ENCODE results near the gene ASCL1. TPM values are rescaled to one million over a fixed set of nuclear protein-coding genes. Genes with fewer than 3 reads are reported as not detected.

The ASCL1 gene
- total and polyA plus RNA-seq, 4 donors = 0.06 TPM; not detected in 3

DNA sequence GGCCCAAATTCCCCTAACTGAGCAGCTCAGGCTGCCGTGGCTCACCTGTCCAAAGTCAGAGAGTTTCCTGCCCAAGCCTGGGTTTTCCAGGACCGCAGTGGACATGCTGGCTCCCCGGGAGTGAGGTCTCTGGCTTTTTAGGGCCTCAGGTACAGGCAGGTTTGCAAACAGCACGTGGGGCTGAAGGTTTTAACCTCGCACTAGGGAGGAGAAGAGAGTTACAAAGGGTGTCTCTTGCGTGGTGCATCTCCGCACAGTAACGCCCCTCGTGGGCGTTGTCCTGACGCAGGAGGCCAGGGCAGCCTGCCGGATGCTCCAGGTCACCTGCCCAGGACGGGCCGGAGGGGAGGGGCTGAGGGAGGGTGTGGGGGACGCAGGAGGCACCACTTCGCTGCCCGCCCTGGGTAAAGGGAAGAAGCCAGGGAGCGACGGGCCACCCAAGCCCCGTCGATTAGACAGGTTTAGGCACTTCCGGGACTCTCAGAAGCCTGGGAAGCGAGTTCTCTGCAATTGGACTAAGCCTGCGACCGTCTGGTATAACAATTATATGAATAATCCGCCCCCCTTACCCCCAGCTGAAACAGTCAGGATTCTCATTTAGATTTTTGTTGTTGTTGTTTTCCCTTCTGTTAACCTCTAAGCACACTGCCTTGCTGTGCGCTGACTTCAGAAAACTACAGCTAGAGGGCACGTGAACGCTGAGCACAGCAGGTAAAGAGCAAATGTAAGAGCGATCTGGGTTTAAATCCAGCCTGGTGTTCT is 40.3 kb upstream of the ASCL1 start, which contains the start of gene PAH (continued):
- TF ChIP-seq, protein P1, sequence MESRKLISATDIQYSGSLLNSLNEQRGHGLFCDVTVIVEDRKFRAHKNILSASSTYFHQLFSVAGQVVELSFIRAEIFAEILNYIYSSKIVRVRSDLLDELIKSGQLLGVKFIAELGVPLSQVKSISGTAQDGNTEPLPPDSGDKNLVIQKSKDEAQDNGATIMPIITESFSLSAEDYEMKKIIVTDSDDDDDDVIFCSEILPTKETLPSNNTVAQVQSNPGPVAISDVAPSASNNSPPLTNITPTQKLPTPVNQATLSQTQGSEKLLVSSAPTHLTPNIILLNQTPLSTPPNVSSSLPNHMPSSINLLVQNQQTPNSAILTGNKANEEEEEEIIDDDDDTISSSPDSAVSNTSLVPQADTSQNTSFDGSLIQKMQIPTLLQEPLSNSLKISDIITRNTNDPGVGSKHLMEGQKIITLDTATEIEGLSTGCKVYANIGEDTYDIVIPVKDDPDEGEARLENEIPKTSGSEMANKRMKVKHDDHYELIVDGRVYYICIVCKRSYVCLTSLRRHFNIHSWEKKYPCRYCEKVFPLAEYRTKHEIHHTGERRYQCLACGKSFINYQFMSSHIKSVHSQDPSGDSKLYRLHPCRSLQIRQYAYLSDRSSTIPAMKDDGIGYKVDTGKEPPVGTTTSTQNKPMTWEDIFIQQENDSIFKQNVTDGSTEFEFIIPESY (IDR thresholded peaks at IDR 0.05) = peak; percentile 63
- TF ChIP-seq FOXA2 (IDR thresholded peaks at IDR 0.05) (peak; percentile 8), HNF4G (IDR thresholded peaks at IDR 0.05) (no peak), RAD21 (IDR thresholded peaks at IDR 0.05) (peak; percentile 28 to 45), FOXA1 (IDR thresholded peaks at IDR 0.05) (peak; percentile 51), RXRA (IDR thresholded peaks at IDR 0.05) (peak; percentile 73 to 77), EGR1 (IDR thresholded peaks at IDR 0.05; ENCODE audit: low read depth in 2 of 2) (peak; percentile 74 to 95)
- TF ChIP-seq, protein P2, sequence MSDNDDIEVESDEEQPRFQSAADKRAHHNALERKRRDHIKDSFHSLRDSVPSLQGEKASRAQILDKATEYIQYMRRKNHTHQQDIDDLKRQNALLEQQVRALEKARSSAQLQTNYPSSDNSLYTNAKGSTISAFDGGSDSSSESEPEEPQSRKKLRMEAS (IDR thresholded peaks at IDR 0.05) = peak; percentile 90

DNA sequence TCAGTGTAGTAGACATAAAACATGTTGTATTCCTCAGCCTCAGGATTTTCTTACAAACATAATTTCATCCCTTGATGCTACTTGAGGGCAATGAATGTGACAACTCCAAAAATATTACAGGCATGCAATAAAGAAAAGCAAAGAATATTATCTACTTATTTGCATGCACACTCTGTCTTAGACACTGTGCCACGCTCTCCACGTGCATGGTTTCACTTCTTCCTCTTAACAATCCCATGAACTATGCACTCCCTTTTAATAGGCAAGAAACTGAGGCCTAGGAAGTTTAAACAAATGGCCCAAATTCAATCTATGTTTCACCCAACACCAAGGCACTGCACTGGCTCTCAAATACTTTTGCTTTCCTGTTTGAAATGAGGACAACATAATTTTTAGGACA is 38.6 kb upstream of the ASCL1 start:
- Histone ChIP-seq H3K4me3 (ENCODE audit: low read depth in 1 of 3, low read length in 3 of 3) (no peak overlapping the region), H3K27me3 (ENCODE audit: control insufficient read depth in 4 of 4, insufficient read depth in 4 of 4, low read length in 3 of 4) (no peaks in the 10 kb centered on the region), H3K27ac (ENCODE audit: low read depth in 1 of 2, low read length in 2 of 2) (peak overlapping the region; percentile 27 to 65), H3K9me3 (ENCODE audit: control insufficient read depth in 4 of 4, low read length in 3 of 4) (no peaks in the 10 kb centered on the region), H3K9ac (ENCODE audit: low read depth in 1 of 2, low read length in 2 of 2) (no peak overlapping the region), H3K4me1 (ENCODE audit: control insufficient read depth in 4 of 4, insufficient read depth in 4 of 4, low read length in 3 of 4) (peaks cover 2 to 56% (median 43%) of the 10 kb centered on the region in 4 donors), H3K36me3 (ENCODE audit: control insufficient read depth in 4 of 4, insufficient read depth in 3 of 4, low read depth in 1 of 4, low read length in 3 of 4) (no peaks in the 10 kb centered on the region)
- no peak for DNase-seq (ENCODE audit: low spot score)
- TF ChIP-seq, protein P3, sequence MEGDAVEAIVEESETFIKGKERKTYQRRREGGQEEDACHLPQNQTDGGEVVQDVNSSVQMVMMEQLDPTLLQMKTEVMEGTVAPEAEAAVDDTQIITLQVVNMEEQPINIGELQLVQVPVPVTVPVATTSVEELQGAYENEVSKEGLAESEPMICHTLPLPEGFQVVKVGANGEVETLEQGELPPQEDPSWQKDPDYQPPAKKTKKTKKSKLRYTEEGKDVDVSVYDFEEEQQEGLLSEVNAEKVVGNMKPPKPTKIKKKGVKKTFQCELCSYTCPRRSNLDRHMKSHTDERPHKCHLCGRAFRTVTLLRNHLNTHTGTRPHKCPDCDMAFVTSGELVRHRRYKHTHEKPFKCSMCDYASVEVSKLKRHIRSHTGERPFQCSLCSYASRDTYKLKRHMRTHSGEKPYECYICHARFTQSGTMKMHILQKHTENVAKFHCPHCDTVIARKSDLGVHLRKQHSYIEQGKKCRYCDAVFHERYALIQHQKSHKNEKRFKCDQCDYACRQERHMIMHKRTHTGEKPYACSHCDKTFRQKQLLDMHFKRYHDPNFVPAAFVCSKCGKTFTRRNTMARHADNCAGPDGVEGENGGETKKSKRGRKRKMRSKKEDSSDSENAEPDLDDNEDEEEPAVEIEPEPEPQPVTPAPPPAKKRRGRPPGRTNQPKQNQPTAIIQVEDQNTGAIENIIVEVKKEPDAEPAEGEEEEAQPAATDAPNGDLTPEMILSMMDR (IDR thresholded peaks at IDR 0.05; ENCODE audit: low read depth, low read length, missing input control) = no peak
- no peak for TF ChIP-seq HNF4G (IDR thresholded peaks at IDR 0.05)
- TF ChIP-seq, protein P4, sequence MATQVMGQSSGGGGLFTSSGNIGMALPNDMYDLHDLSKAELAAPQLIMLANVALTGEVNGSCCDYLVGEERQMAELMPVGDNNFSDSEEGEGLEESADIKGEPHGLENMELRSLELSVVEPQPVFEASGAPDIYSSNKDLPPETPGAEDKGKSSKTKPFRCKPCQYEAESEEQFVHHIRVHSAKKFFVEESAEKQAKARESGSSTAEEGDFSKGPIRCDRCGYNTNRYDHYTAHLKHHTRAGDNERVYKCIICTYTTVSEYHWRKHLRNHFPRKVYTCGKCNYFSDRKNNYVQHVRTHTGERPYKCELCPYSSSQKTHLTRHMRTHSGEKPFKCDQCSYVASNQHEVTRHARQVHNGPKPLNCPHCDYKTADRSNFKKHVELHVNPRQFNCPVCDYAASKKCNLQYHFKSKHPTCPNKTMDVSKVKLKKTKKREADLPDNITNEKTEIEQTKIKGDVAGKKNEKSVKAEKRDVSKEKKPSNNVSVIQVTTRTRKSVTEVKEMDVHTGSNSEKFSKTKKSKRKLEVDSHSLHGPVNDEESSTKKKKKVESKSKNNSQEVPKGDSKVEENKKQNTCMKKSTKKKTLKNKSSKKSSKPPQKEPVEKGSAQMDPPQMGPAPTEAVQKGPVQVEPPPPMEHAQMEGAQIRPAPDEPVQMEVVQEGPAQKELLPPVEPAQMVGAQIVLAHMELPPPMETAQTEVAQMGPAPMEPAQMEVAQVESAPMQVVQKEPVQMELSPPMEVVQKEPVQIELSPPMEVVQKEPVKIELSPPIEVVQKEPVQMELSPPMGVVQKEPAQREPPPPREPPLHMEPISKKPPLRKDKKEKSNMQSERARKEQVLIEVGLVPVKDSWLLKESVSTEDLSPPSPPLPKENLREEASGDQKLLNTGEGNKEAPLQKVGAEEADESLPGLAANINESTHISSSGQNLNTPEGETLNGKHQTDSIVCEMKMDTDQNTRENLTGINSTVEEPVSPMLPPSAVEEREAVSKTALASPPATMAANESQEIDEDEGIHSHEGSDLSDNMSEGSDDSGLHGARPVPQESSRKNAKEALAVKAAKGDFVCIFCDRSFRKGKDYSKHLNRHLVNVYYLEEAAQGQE (IDR thresholded peaks at IDR 0.05) = no peak
- TF ChIP-seq, protein P5, sequence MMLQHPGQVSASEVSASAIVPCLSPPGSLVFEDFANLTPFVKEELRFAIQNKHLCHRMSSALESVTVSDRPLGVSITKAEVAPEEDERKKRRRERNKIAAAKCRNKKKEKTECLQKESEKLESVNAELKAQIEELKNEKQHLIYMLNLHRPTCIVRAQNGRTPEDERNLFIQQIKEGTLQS (IDR thresholded peaks at IDR 0.05) = no peak
- TF ChIP-seq NR2F2 (IDR thresholded peaks at IDR 0.05) = no peak
- TF ChIP-seq YY1 (IDR thresholded peaks at IDR 0.05) = no peak
- TF ChIP-seq EGR1 (IDR thresholded peaks at IDR 0.05; ENCODE audit: low read depth in 2 of 2) = no peak
- no peak for TF ChIP-seq HNF4A (conservative IDR thresholded peaks at IDR 0.05)
- no peak for TF ChIP-seq GABPA (IDR thresholded peaks at IDR 0.05 in 1 of 2, conservative IDR thresholded peaks at IDR 0.05 in 1 of 2)
- WGBS = 45% methylated on average over 2 of the region's 2 CpGs
